Measurements from ENCODE around the gene FAM98C.
A peak's percentile ranks its signal among the peaks of the same experiment; 100 is the strongest.
"Not testable (repeated sequence)": the region's sequence is repeated elsewhere in the genome, so short reads cannot be mapped to it uniquely, and the experiment has no call there.

The FAM98C gene

DNA sequence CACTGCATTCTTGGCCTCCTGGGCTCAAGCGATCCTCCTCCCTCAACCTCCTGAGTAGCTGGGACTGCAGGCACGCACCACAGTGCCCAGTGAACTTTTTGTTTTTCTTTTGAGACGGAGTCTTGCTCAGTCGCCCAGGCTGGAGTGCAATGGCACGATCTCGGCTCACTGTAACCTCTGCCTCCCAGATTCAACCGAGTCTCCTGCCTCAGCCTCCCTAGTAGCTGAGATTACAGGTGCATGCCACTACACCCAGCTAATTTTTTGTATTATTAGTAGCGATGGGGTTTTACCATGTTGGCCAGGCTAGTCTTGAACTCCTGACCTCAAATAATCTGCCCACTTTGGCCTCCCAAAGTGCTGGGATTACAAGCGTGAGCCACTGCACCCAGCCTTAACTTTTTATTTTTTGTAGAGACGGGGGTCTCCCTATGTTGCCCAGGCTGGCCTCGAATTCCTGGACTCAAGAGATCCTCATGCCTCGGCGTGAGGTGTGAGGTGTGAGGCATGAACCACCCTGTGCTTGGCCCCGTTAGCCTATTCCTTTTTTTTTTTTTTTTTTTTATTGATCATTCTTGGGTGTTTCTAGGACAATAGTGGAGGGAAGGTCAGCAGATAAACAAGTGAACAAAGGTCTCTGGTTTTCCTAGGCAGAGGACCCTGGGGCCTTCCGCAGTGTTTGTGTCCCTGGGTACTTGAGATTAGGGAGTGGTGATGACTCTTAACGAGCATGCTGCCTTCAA lies 39.8 kb upstream of the FAM98C start:
- peaks cover 35% of the 10 kb centered on the region for H3K27me3 ChIP-seq (ENCODE audit: control insufficient read depth, insufficient read depth, low read length, poor library complexity, severe bottlenecking)
- H3K4me3 ChIP-seq (ENCODE audit: insufficient read depth, low read depth, low read length): peak overlapping the region; percentile 64
- not testable (repeated sequence) for H3K27ac ChIP-seq (ENCODE audit: insufficient read depth, low read depth, low read length, poor library complexity, severe bottlenecking); H3K36me3 ChIP-seq (ENCODE audit: control insufficient read depth, insufficient read depth, low read length); H3K9me3 ChIP-seq (ENCODE audit: control insufficient read depth, low read length); H3K4me1 ChIP-seq (ENCODE audit: control insufficient read depth, insufficient read depth, low read length)
- WGBS, 2 experiments: 83 to 84% methylated on average over 13 to 14 of the region's 16 CpGs

DNA sequence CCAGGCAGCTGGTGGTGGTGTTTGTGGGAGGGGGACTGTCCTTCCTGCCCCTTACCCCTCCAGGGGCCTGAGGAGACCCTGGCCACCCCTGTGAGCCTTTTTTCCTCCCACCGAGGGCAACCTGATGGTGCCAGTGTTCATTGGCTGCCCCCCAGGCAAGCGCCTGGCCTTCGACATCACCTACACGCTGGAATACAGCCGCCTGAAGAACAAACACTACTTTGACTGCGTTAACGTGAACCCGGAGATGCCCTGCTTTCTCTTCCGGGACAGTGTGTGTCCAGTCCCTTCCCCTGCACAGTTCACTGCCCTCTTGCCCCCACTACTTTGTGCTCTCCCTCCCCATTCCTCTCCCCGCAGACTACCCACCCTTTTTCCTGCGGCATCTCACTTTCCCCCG lies 35.9 kb upstream of the FAM98C start:
- Histone ChIP-seq H3K9me3 (ENCODE audit: control insufficient read depth, low read length) (no peaks in the 10 kb centered on the region), H3K4me1 (ENCODE audit: control insufficient read depth, insufficient read depth, low read length) (peaks cover 9% of the 10 kb centered on the region), H3K36me3 (ENCODE audit: control insufficient read depth, insufficient read depth, low read length) (no peaks in the 10 kb centered on the region), H3K4me3 (ENCODE audit: insufficient read depth, low read depth, low read length) (no peak overlapping the region), H3K27ac (ENCODE audit: insufficient read depth, low read depth, low read length, poor library complexity, severe bottlenecking) (no peak overlapping the region), H3K27me3 (ENCODE audit: control insufficient read depth, insufficient read depth, low read length, poor library complexity, severe bottlenecking) (no peaks in the 10 kb centered on the region)
- 93% methylated on average over 12 of the region's 12 CpGs for WGBS, 2 experiments

- Histone ChIP-seq H3K36me3 (ENCODE audit: control insufficient read depth, insufficient read depth, low read length) (no peaks in the 10 kb centered on the region), H3K9me3 (ENCODE audit: control insufficient read depth, low read length) (no peaks in the 10 kb centered on the region), H3K27me3 (ENCODE audit: control insufficient read depth, insufficient read depth, low read length, poor library complexity, severe bottlenecking) (no peaks in the 10 kb centered on the region), H3K4me3 (ENCODE audit: insufficient read depth, low read depth, low read length) (no peak overlapping the region), H3K4me1 (ENCODE audit: control insufficient read depth, insufficient read depth, low read length) (peaks cover 9% of the 10 kb centered on the region), H3K27ac (ENCODE audit: insufficient read depth, low read depth, low read length, poor library complexity, severe bottlenecking) (no peak overlapping the region)
- WGBS, 2 experiments: 89 to 91% methylated on average over 2 of the region's 2 CpGs
Observed at GRCh38 chr19:38369584-38369983, 33.3 kb upstream of the FAM98C start.

DNA sequence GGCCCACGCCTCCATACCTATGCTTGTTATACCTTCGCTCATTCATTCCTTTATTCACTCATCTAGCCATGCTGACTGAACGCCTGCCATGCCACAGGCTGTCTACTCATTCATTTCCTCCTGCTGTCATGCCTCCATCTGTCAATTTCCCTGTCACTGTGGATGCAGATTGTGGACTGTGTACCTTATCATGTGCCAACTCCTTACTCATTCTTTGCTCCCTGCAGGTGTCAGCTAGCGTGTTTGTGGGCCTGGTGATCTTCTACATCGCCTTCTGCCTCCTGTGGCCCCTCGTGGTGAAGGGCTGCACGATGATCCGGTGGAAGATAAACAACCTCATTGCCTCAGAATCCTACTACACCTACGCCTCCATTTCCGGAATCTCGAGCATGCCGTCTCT lies 32.6 kb upstream of the FAM98C start:
- Histone ChIP-seq H3K4me1 (ENCODE audit: control insufficient read depth, insufficient read depth, low read length) (peaks cover 10% of the 10 kb centered on the region), H3K36me3 (ENCODE audit: control insufficient read depth, insufficient read depth, low read length) (no peaks in the 10 kb centered on the region)
- WGBS, 2 experiments: 82 to 85% methylated on average over 12 of the region's 12 CpGs

GRCh38 chr19:38371081-38371480 lies 31.8 kb upstream of the FAM98C start:
- Histone ChIP-seq H3K4me3 (ENCODE audit: insufficient read depth, low read depth, low read length) (no peak overlapping the region), H3K4me1 (ENCODE audit: control insufficient read depth, insufficient read depth, low read length) (peaks cover 16% of the 10 kb centered on the region), H3K36me3 (ENCODE audit: control insufficient read depth, insufficient read depth, low read length) (no peaks in the 10 kb centered on the region), H3K9me3 (ENCODE audit: control insufficient read depth, low read length) (no peaks in the 10 kb centered on the region), H3K27ac (ENCODE audit: insufficient read depth, low read depth, low read length, poor library complexity, severe bottlenecking) (no peak overlapping the region), H3K27me3 (ENCODE audit: control insufficient read depth, insufficient read depth, low read length, poor library complexity, severe bottlenecking) (no peaks in the 10 kb centered on the region)
- WGBS, 2 experiments: 91 to 93% methylated on average over 6 of the region's 6 CpGs

More for the DNA sequence above, 32.6 kb upstream of the FAM98C start:
- Histone ChIP-seq H3K4me3 (ENCODE audit: insufficient read depth, low read depth, low read length) (no peak overlapping the region), H3K27me3 (ENCODE audit: control insufficient read depth, insufficient read depth, low read length, poor library complexity, severe bottlenecking) (no peaks in the 10 kb centered on the region), H3K27ac (ENCODE audit: insufficient read depth, low read depth, low read length, poor library complexity, severe bottlenecking) (no peak overlapping the region), H3K9me3 (ENCODE audit: control insufficient read depth, low read length) (no peaks in the 10 kb centered on the region)

DNA sequence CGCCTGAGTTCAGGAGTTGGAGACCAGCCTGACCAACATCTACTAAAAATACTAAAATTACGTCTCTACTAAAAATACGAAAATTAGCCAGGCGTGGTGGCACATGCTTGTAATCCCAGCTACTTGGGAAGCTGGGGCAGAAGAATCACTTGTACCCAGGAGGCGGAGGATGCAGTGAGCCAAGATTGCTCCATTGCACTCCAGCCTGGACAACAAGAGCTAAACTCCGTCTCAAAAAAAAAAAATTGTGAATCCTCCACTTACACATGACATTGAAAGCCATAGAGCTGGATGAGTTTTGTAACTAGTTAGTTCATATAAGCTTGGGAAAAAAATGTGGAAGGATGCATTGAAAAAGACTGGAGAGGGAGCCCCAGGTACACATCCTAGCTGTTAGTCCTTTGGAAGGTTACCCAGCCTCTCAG lies 29.0 kb upstream of the FAM98C start:
- WGBS, 2 experiments: 78 to 85% methylated on average over 6 of the region's 6 CpGs
- H3K36me3 ChIP-seq (ENCODE audit: control insufficient read depth, insufficient read depth, low read length): peaks cover 1% of the 10 kb centered on the region
- no peak overlapping the region for H3K27ac ChIP-seq (ENCODE audit: insufficient read depth, low read depth, low read length, poor library complexity, severe bottlenecking)
- H3K27me3 ChIP-seq (ENCODE audit: control insufficient read depth, insufficient read depth, low read length, poor library complexity, severe bottlenecking): no peaks in the 10 kb centered on the region
- no peaks in the 10 kb centered on the region for H3K9me3 ChIP-seq (ENCODE audit: control insufficient read depth, low read length)
- peaks cover 8% of the 10 kb centered on the region for H3K4me1 ChIP-seq (ENCODE audit: control insufficient read depth, insufficient read depth, low read length)
- H3K4me3 ChIP-seq (ENCODE audit: insufficient read depth, low read depth, low read length): peak overlapping the region; percentile 28

GRCh38 chr19:38374332-38375097 lies 28.4 kb upstream of the FAM98C start, which contains the start of gene PSMD8:
PSMD8 (plus strand) TSS chr19:38374571; CDS start chr19:38374602, 31 bp downstream.
- 0% methylated on average over 65 of the region's 65 CpGs for WGBS, 2 experiments
- Histone ChIP-seq H3K27ac (ENCODE audit: insufficient read depth, low read depth, low read length, poor library complexity, severe bottlenecking) (no peak within 1 kb of the TSS), H3K36me3 (ENCODE audit: control insufficient read depth, insufficient read depth, low read length) (peaks cover 7% of the 10 kb centered on the region)

GRCh38 chr19:38375098-38375493 lies 27.8 kb upstream of the FAM98C start:
- no peaks in the 10 kb centered on the region for H3K27me3 ChIP-seq (ENCODE audit: control insufficient read depth, insufficient read depth, low read length, poor library complexity, severe bottlenecking)
- H3K36me3 ChIP-seq (ENCODE audit: control insufficient read depth, insufficient read depth, low read length): peaks cover 9% of the 10 kb centered on the region
- peaks cover 8% of the 10 kb centered on the region for H3K4me1 ChIP-seq (ENCODE audit: control insufficient read depth, insufficient read depth, low read length)
- H3K4me3 ChIP-seq (ENCODE audit: insufficient read depth, low read depth, low read length): peak overlapping the region; percentile 84
- WGBS, 2 experiments: 1 to 3% methylated on average over 18 of the region's 18 CpGs
- H3K27ac ChIP-seq (ENCODE audit: insufficient read depth, low read depth, low read length, poor library complexity, severe bottlenecking): no peak overlapping the region
- H3K9me3 ChIP-seq (ENCODE audit: control insufficient read depth, low read length): no peaks in the 10 kb centered on the region

More at GRCh38 chr19:38374332-38375097, 28.4 kb upstream of the FAM98C start, which contains the start of gene PSMD8:
- Histone ChIP-seq H3K27me3 (ENCODE audit: control insufficient read depth, insufficient read depth, low read length, poor library complexity, severe bottlenecking) (no peaks in the 10 kb centered on the region), H3K4me1 (ENCODE audit: control insufficient read depth, insufficient read depth, low read length) (peaks cover 8% of the 10 kb centered on the region), H3K9me3 (ENCODE audit: control insufficient read depth, low read length) (no peaks in the 10 kb centered on the region), H3K4me3 (ENCODE audit: insufficient read depth, low read depth, low read length) (peak within 1 kb of the TSS; percentile 84)

GRCh38 chr19:38375748-38376147 lies 27.1 kb upstream of the FAM98C start:
- Histone ChIP-seq H3K27me3 (ENCODE audit: control insufficient read depth, insufficient read depth, low read length, poor library complexity, severe bottlenecking) (no peaks in the 10 kb centered on the region), H3K27ac (ENCODE audit: insufficient read depth, low read depth, low read length, poor library complexity, severe bottlenecking) (no peak overlapping the region), H3K9me3 (ENCODE audit: control insufficient read depth, low read length) (no peaks in the 10 kb centered on the region), H3K36me3 (ENCODE audit: control insufficient read depth, insufficient read depth, low read length) (peaks cover 9% of the 10 kb centered on the region), H3K4me3 (ENCODE audit: insufficient read depth, low read depth, low read length) (peak overlapping the region; percentile 84), H3K4me1 (ENCODE audit: control insufficient read depth, insufficient read depth, low read length) (peaks cover 8% of the 10 kb centered on the region)
- 93 to 95% methylated on average over 5 of the region's 5 CpGs for WGBS, 2 experiments

- H3K27ac ChIP-seq (ENCODE audit: insufficient read depth, low read depth, low read length, poor library complexity, severe bottlenecking): no peak overlapping the region
- H3K27me3 ChIP-seq (ENCODE audit: control insufficient read depth, insufficient read depth, low read length, poor library complexity, severe bottlenecking): no peaks in the 10 kb centered on the region
- H3K4me1 ChIP-seq (ENCODE audit: control insufficient read depth, insufficient read depth, low read length): peaks cover 8% of the 10 kb centered on the region
- H3K9me3 ChIP-seq (ENCODE audit: control insufficient read depth, low read length): no peaks in the 10 kb centered on the region
- 92 to 95% methylated on average over 3 of the region's 3 CpGs for WGBS, 2 experiments
- no peak overlapping the region for H3K4me3 ChIP-seq (ENCODE audit: insufficient read depth, low read depth, low read length)
- peaks cover 17% of the 10 kb centered on the region for H3K36me3 ChIP-seq (ENCODE audit: control insufficient read depth, insufficient read depth, low read length)
Observed at GRCh38 chr19:38376576-38376975, 26.3 kb upstream of the FAM98C start.

Data from ectodermal cell (in vitro differentiated cells).